HEK293 (cell line): ENCODE data around the gene FOXP1.

Experiments used
- CTCF ChIA-PET: fragments of 350-600 bp; formaldehyde crosslinking; extraction: SDS; loops from one replicate; lab custom pipeline; 2021; ENCODE audit warnings: antibody characterized with exemption; lab: Yijun Ruan, JAX
- POLR2A ChIA-PET: fragments of 300-600 bp; formaldehyde crosslinking; extraction: SDS; loops from one replicate; lab custom pipeline; 2020; ENCODE audit warnings: antibody characterized with exemption, inconsistent platforms; lab: Yijun Ruan, JAX
- H3K27ac ChIP-seq: fragments of 200-500 bp; sonication (Bioruptor generic); 2 replicates; pipeline ENCODE4 v1.5.1; 2014; ENCODE audit warnings: low read depth, low read length, control low read depth, inconsistent platforms; ENCODE audit errors: extremely low read depth
- H3K36me3 ChIP-seq, 2 experiments: fragments of 200-500 bp in 1 of 2; sonication (Bioruptor generic) in 1 of 2; 1 replicate in 1 of 2; 2 replicates in 1 of 2; pipeline ENCODE4 v1.5.1; 2014 to 2017; ENCODE audit warnings: inconsistent platforms in 2 of 2, low read length in 2 of 2; ENCODE audit not compliant: control insufficient read depth in 2 of 2, insufficient read depth in 1 of 2
- H3K4me1 ChIP-seq: fragments of 200-500 bp; sonication (Bioruptor generic); 2 replicates; pipeline ENCODE4 v1.5.1; 2014; ENCODE audit warnings: mild to moderate bottlenecking, low read length, inconsistent platforms; ENCODE audit not compliant: control insufficient read depth, insufficient read depth
- H3K4me3 ChIP-seq: 2 replicates; pipeline ENCODE4 v1.5.1; 2011; ENCODE audit warnings: low read depth, mild to moderate bottlenecking, control low read depth, low read length, moderate library complexity
- H3K9me3 ChIP-seq: fragments of 200-500 bp; sonication (Bioruptor generic); 2 replicates; pipeline ENCODE4 v1.5.1; 2014; ENCODE audit warnings: low read depth, low read length, inconsistent platforms; ENCODE audit not compliant: control insufficient read depth, insufficient read depth
- FEZF1 ChIP-seq: fragments of 450-650 bp; formaldehyde crosslinking; IDR thresholded peaks from 2 replicates; pipeline ENCODE4 v1.5.1; 2016; ENCODE audit warnings: missing biosample characterization, missing genetic modification characterization
- GFI1B ChIP-seq: fragments of 450-650 bp; formaldehyde crosslinking; IDR thresholded peaks from 2 replicates; pipeline ENCODE4 v1.5.1; 2016; ENCODE audit warnings: missing biosample characterization, missing genetic modification characterization
- GLIS1 ChIP-seq: fragments of 450-650 bp; formaldehyde crosslinking; IDR thresholded peaks from 2 replicates; pipeline ENCODE4 v1.5.1; 2016; ENCODE audit warnings: missing biosample characterization, missing genetic modification characterization
- GLIS2 ChIP-seq: fragments of 450-650 bp; formaldehyde crosslinking; IDR thresholded peaks from 2 replicates; pipeline ENCODE4 v1.5.1; 2016; ENCODE audit warnings: missing biosample characterization, missing genetic modification characterization
- HOXC10 ChIP-seq: sonication (generic); formaldehyde crosslinking; IDR thresholded peaks from 2 replicates; pipeline ENCODE4 v1.8.1; 2023; ENCODE audit warnings: mild to moderate bottlenecking, missing genetic modification reagents
- IKZF3 ChIP-seq: fragments of 450-650 bp; IDR thresholded peaks from 2 replicates; pipeline ENCODE4 v1.5.0; 2018; ENCODE audit warnings: missing biosample characterization, mild to moderate bottlenecking, missing genetic modification characterization, moderate library complexity
- MZF1 ChIP-seq: fragments of 450-650 bp; formaldehyde crosslinking; IDR thresholded peaks from 2 replicates; pipeline ENCODE4 v1.5.1; 2017; ENCODE audit warnings: missing biosample characterization, missing genetic modification characterization, borderline replicate concordance
- OVOL3 ChIP-seq: fragments of 450-650 bp; formaldehyde crosslinking; IDR thresholded peaks from 2 replicates; pipeline ENCODE4 v1.5.1; 2016; ENCODE audit warnings: missing biosample characterization, missing genetic modification characterization
- PBX3 ChIP-seq: sonication (generic); formaldehyde crosslinking; IDR thresholded peaks from 2 replicates; pipeline ENCODE4 v1.8.1; 2022; ENCODE audit warnings: mild to moderate bottlenecking, moderate library complexity, missing genetic modification reagents
- RBAK ChIP-seq: fragments of 450-650 bp; formaldehyde crosslinking; IDR thresholded peaks from 2 replicates; pipeline ENCODE4 v1.5.1; 2016; ENCODE audit warnings: missing biosample characterization, missing genetic modification characterization
- WT1 ChIP-seq: fragments of 450-650 bp; formaldehyde crosslinking; IDR thresholded peaks from 2 replicates; pipeline ENCODE4 v1.5.1; 2016; ENCODE audit warnings: missing biosample characterization, missing genetic modification characterization
- YY1 ChIP-seq: fragments of 450-650 bp; formaldehyde crosslinking; IDR thresholded peaks from 2 replicates; pipeline ENCODE4 v1.5.1; 2018; ENCODE audit warnings: missing biosample characterization, missing genetic modification characterization
- ZBTB20 ChIP-seq: fragments of 450-650 bp; formaldehyde crosslinking; IDR thresholded peaks from 2 replicates; pipeline ENCODE4 v1.5.1; 2016; ENCODE audit warnings: missing biosample characterization, missing genetic modification characterization
- ZNF121 ChIP-seq: fragments of 450-650 bp; formaldehyde crosslinking; IDR thresholded peaks from 2 replicates; pipeline ENCODE4 v1.5.1; 2016; ENCODE audit warnings: missing biosample characterization, missing genetic modification characterization
- ZNF169 ChIP-seq: fragments of 450-650 bp; formaldehyde crosslinking; IDR thresholded peaks from 2 replicates; pipeline ENCODE4 v1.5.1; 2016; ENCODE audit warnings: missing biosample characterization, missing genetic modification characterization
- ZNF174 ChIP-seq: fragments of 450-650 bp; formaldehyde crosslinking; IDR thresholded peaks from 2 replicates; pipeline ENCODE4 v1.5.0; 2017; ENCODE audit warnings: missing biosample characterization, mild to moderate bottlenecking, missing genetic modification characterization
- ZNF18 ChIP-seq: fragments of 450-650 bp; formaldehyde crosslinking; IDR thresholded peaks from 2 replicates; pipeline ENCODE4 v1.5.1; 2016; ENCODE audit warnings: missing biosample characterization, missing genetic modification characterization
- ZNF362 ChIP-seq: fragments of 450-650 bp; formaldehyde crosslinking; IDR thresholded peaks from 2 replicates; pipeline ENCODE4 v1.5.1; 2016; ENCODE audit warnings: missing biosample characterization, missing genetic modification characterization
- ZNF433 ChIP-seq: fragments of 450-650 bp; formaldehyde crosslinking; IDR thresholded peaks from 2 replicates; pipeline ENCODE4 v1.5.1; 2016; ENCODE audit warnings: missing biosample characterization, missing genetic modification characterization, low read depth
- ZNF521 ChIP-seq: fragments of 450-650 bp; formaldehyde crosslinking; IDR thresholded peaks from 2 replicates; pipeline ENCODE4 v1.5.1; 2017; ENCODE audit warnings: missing biosample characterization, mild to moderate bottlenecking, missing genetic modification characterization
- ZNF580 ChIP-seq: fragments of 450-650 bp; formaldehyde crosslinking; IDR thresholded peaks from 2 replicates; pipeline ENCODE4 v1.5.1; 2016; ENCODE audit warnings: missing biosample characterization, missing genetic modification characterization
- ZNF623 ChIP-seq: fragments of 450-650 bp; formaldehyde crosslinking; IDR thresholded peaks from 2 replicates; pipeline ENCODE4 v1.5.1; 2016; ENCODE audit warnings: missing biosample characterization, missing genetic modification characterization
- ZNF639 ChIP-seq: fragments of 450-650 bp; formaldehyde crosslinking; IDR thresholded peaks from 2 replicates; pipeline ENCODE4 v1.5.1; 2016; ENCODE audit warnings: missing biosample characterization, missing genetic modification characterization
- ZNF785 ChIP-seq: fragments of 450-650 bp; formaldehyde crosslinking; IDR thresholded peaks from 2 replicates; pipeline ENCODE4 v1.5.1; 2016; ENCODE audit warnings: missing biosample characterization, missing genetic modification characterization
- ZNF791 ChIP-seq: fragments of 450-650 bp; formaldehyde crosslinking; IDR thresholded peaks from 2 replicates; pipeline ENCODE4 v1.5.1; 2016; ENCODE audit warnings: missing biosample characterization, missing genetic modification characterization

FOXP1 gene

GRCh38 chr3:71350998-71351397, 232.5 kb downstream of the FOXP1 start:
- H3K4me3 ChIP-seq: no peak overlapping the region
- no peaks in the 10 kb centered on the region for H3K4me1 ChIP-seq
- CTCF ChIA-PET: no interaction called here
- H3K36me3 ChIP-seq: peaks cover 0 to 4% of the 10 kb centered on the region in 2 experiments; a peak in 1 of 3 replicates
- H3K27ac ChIP-seq: no peak overlapping the region
- no peaks in the 10 kb centered on the region for H3K9me3 ChIP-seq
- POLR2A ChIA-PET: no interaction called here
- TF ChIP-seq OVOL3 (no peak), MZF1 (tag by site-specific recombination) (no peak), ZNF174 (no peak), ZNF639 (tag by site-specific recombination) (no peak), GFI1B (tag by site-specific recombination) (no peak), FEZF1 (tag by site-specific recombination) (no peak), ZNF433 (tag by site-specific recombination) (no peak), ZNF580 (tag by site-specific recombination) (no peak), GLIS2 (tag by site-specific recombination) (no peak), IKZF3 (tag by site-specific recombination) (no peak), PBX3 (no peak), ZNF785 (tag by site-specific recombination) (no peak), ZNF791 (tag by site-specific recombination) (no peak), ZNF623 (no peak)

GRCh38 chr3:71348831-71349230, 234.7 kb downstream of the FOXP1 start:
- H3K9me3 ChIP-seq: no peaks in the 10 kb centered on the region
- H3K4me1 ChIP-seq: no peaks in the 10 kb centered on the region
- H3K27ac ChIP-seq: no peak overlapping the region
- TF ChIP-seq YY1 (no peak), HOXC10 (no peak), WT1 (no peak), ZNF362 (tag by site-specific recombination) (no peak), ZNF169 (tag by site-specific recombination) (no peak), ZNF121 (tag by site-specific recombination) (no peak), GLIS1 (tag by site-specific recombination) (no peak), ZNF521 (tag by site-specific recombination) (no peak), RBAK (tag by site-specific recombination) (no peak), ZNF18 (tag by site-specific recombination) (no peak), ZBTB20 (tag by site-specific recombination) (no peak)
- ChIA-PET POLR2A (no interaction called here), CTCF (no interaction called here)
- H3K36me3 ChIP-seq: no peaks in the 10 kb centered on the region
- no peak overlapping the region for H3K4me3 ChIP-seq
